ENCODE data around the gene BTG2. TPM values are rescaled to one million over a fixed set of nuclear protein-coding genes. Genes with fewer than 3 reads are reported as not detected.
"Not testable (repeated sequence)": the region's sequence is repeated elsewhere in the genome, so short reads cannot be mapped to it uniquely, and the experiment has no call there.

The BTG2 gene
- total RNA-seq, 3 donors from 2014 or later (not counting 1 experiment from before 2014, with no cell fraction given) = 499 to 1,024 (median 851) TPM

- H3K36me3 Mint-ChIP-seq = no peaks in the 10 kb centered on the region
- ATAC-seq (no peak), DNase-seq (no peak)
- intact Hi-C loops (cut with micrococcal nuclease) = no loop called here
- Histone ChIP-seq H3K36me3 (ENCODE audit: control insufficient read depth, insufficient read depth, low read length) (no peaks in the 10 kb centered on the region), H3K27ac (ENCODE audit: low read length) (peak overlapping the region; percentile 44), H3K27me3 (ENCODE audit: control insufficient read depth, insufficient read depth, low read length) (no peaks in the 10 kb centered on the region), H3K9me3 (ENCODE audit: control insufficient read depth, insufficient read depth, low read length) (no peaks in the 10 kb centered on the region), H3K4me3 (ENCODE audit: low read length) (no peak overlapping the region), H3K4me1 (ENCODE audit: control insufficient read depth, insufficient read depth, low read length) (peaks cover 58% of the 10 kb centered on the region)
- peaks cover 42 to 76% of the 10 kb centered on the region in 2 donors for H3K4me1 Mint-ChIP-seq
- 40% methylated on average over 4 of the region's 4 CpGs for WGBS (ENCODE audit: insufficient coverage)
- TF ChIP-seq, protein P1, sequence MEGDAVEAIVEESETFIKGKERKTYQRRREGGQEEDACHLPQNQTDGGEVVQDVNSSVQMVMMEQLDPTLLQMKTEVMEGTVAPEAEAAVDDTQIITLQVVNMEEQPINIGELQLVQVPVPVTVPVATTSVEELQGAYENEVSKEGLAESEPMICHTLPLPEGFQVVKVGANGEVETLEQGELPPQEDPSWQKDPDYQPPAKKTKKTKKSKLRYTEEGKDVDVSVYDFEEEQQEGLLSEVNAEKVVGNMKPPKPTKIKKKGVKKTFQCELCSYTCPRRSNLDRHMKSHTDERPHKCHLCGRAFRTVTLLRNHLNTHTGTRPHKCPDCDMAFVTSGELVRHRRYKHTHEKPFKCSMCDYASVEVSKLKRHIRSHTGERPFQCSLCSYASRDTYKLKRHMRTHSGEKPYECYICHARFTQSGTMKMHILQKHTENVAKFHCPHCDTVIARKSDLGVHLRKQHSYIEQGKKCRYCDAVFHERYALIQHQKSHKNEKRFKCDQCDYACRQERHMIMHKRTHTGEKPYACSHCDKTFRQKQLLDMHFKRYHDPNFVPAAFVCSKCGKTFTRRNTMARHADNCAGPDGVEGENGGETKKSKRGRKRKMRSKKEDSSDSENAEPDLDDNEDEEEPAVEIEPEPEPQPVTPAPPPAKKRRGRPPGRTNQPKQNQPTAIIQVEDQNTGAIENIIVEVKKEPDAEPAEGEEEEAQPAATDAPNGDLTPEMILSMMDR (IDR thresholded peaks at IDR 0.05) = no peak
- no peak overlapping the region for H3K27ac Mint-ChIP-seq
- H3K27me3 Mint-ChIP-seq (ENCODE audit: low read depth in 2 of 2) = no peaks in the 10 kb centered on the region
- H3K9me3 Mint-ChIP-seq = no peaks in the 10 kb centered on the region
- no peak overlapping the region for H3K4me3 Mint-ChIP-seq
These were observed 6.2 kb upstream of the BTG2 start for GRCh38 chr1:203299169-203299568.

GRCh38 chr1:203299719-203300429, 5.4 kb upstream of the BTG2 start:
- intact Hi-C loops (cut with micrococcal nuclease); H3K27me3 Mint-ChIP-seq (ENCODE audit: low read depth in 2 of 2); ATAC-seq; H3K27me3 ChIP-seq (ENCODE audit: control insufficient read depth, insufficient read depth, low read length); H3K36me3 ChIP-seq (ENCODE audit: control insufficient read depth, insufficient read depth, low read length); H3K9me3 ChIP-seq (ENCODE audit: control insufficient read depth, insufficient read depth, low read length); H3K36me3 Mint-ChIP-seq; H3K9me3 Mint-ChIP-seq; DNase-seq; H3K4me3 ChIP-seq (ENCODE audit: low read length): not testable (repeated sequence)
- H3K27ac Mint-ChIP-seq = peak overlapping the region; percentile 3 to 13
- Histone ChIP-seq H3K27ac (ENCODE audit: low read length) (peak overlapping the region; percentile 44), H3K4me1 (ENCODE audit: control insufficient read depth, insufficient read depth, low read length) (peaks cover 65% of the 10 kb centered on the region)
- H3K4me1 Mint-ChIP-seq = peaks cover 48 to 81% of the 10 kb centered on the region in 2 donors
- 81% methylated on average over 6 of the region's 8 CpGs for WGBS (ENCODE audit: insufficient coverage)
- peak overlapping the region; percentile 3 for H3K4me3 Mint-ChIP-seq

- H3K36me3 ChIP-seq (ENCODE audit: control insufficient read depth, insufficient read depth, low read length) = no peaks in the 10 kb centered on the region
- no peaks in the 10 kb centered on the region for H3K27me3 Mint-ChIP-seq (ENCODE audit: low read depth in 2 of 2)
- no peaks in the 10 kb centered on the region for H3K36me3 Mint-ChIP-seq
- H3K4me3 ChIP-seq (ENCODE audit: low read length) = no peak overlapping the region
- no peaks in the 10 kb centered on the region for H3K27me3 ChIP-seq (ENCODE audit: control insufficient read depth, insufficient read depth, low read length)
- DNase-seq (no peak), ATAC-seq (no peak)
- no peaks in the 10 kb centered on the region for H3K9me3 ChIP-seq (ENCODE audit: control insufficient read depth, insufficient read depth, low read length)
- TF ChIP-seq, protein P1 (IDR thresholded peaks at IDR 0.05) = no peak
- peaks cover 41 to 75% of the 10 kb centered on the region in 2 donors for H3K4me1 Mint-ChIP-seq
- intact Hi-C loops (cut with micrococcal nuclease) = no loop called here
- H3K4me1 ChIP-seq (ENCODE audit: control insufficient read depth, insufficient read depth, low read length) = peaks cover 63% of the 10 kb centered on the region
- WGBS (ENCODE audit: insufficient coverage) = 60% methylated on average over 11 of the region's 11 CpGs
- H3K27ac ChIP-seq (ENCODE audit: low read length) = peak overlapping the region; percentile 12
- H3K27ac Mint-ChIP-seq = peak overlapping the region; percentile 3 to 13
- H3K9me3 Mint-ChIP-seq = no peaks in the 10 kb centered on the region
- H3K4me3 Mint-ChIP-seq = peak overlapping the region; percentile 3
These were observed 4.6 kb upstream of the BTG2 start for GRCh38 chr1:203300441-203301330.

GRCh38 chr1:203301331-203301668, 4.0 kb upstream of the BTG2 start:
- Mint-ChIP-seq H3K4me3 (no peak overlapping the region), H3K36me3 (no peaks in the 10 kb centered on the region), H3K27me3 (ENCODE audit: low read depth in 2 of 2) (no peaks in the 10 kb centered on the region), H3K27ac (no peak overlapping the region), H3K9me3 (no peaks in the 10 kb centered on the region), H3K4me1 (peaks cover 41 to 69% of the 10 kb centered on the region in 2 donors)
- Histone ChIP-seq H3K27me3 (ENCODE audit: control insufficient read depth, insufficient read depth, low read length) (no peaks in the 10 kb centered on the region), H3K4me3 (ENCODE audit: low read length) (no peak overlapping the region), H3K4me1 (ENCODE audit: control insufficient read depth, insufficient read depth, low read length) (peaks cover 57% of the 10 kb centered on the region), H3K36me3 (ENCODE audit: control insufficient read depth, insufficient read depth, low read length) (no peaks in the 10 kb centered on the region), H3K27ac (ENCODE audit: low read length) (peak overlapping the region; percentile 12), H3K9me3 (ENCODE audit: control insufficient read depth, insufficient read depth, low read length) (no peaks in the 10 kb centered on the region)
- intact Hi-C loops (cut with micrococcal nuclease) = no loop called here
- ATAC-seq (no peak), DNase-seq (no peak)
- TF ChIP-seq, protein P1 (IDR thresholded peaks at IDR 0.05) = no peak

Data from natural killer cell (primary cell).